BJ (cell line): ENCODE measurements around the gene SLC39A11. TPM values are rescaled to one million over a fixed set of nuclear protein-coding genes. Genes with fewer than 3 reads are reported as not detected.

Source experiments
- CTCF ChIA-PET: fragments of 350-600 bp; formaldehyde crosslinking; extraction: SDS; loops from one replicate; lab custom pipeline; 2021; ENCODE audit warnings: antibody characterized with exemption, inconsistent platforms; lab: Yijun Ruan, JAX
- POLR2A ChIA-PET: fragments of 300-600 bp; sonication (Branson Sonifier 250); formaldehyde crosslinking; extraction: SDS; loops from one replicate; lab custom pipeline; 2021; ENCODE audit warnings: antibody characterized with exemption; lab: Charles Lee
- DNase-seq: peaks from one replicate; pipeline ENCODE4 v3.0.0-alpha.2; 2011; ENCODE audit warnings: low read depth
- H3K27me3 ChIP-seq: 2 replicates; pipeline ENCODE4 v1.6.0; 2011; ENCODE audit warnings: low read length; ENCODE audit not compliant: control insufficient read depth, insufficient read depth
- H3K36me3 ChIP-seq: 2 replicates; pipeline ENCODE4 v1.5.1; 2011; ENCODE audit warnings: low read length; ENCODE audit not compliant: control insufficient read depth, insufficient read depth
- H3K4me3 ChIP-seq: 2 replicates; pipeline ENCODE4 v1.5.1; 2011; ENCODE audit warnings: low read depth, mild to moderate bottlenecking, control low read depth, low read length
- polyA plus RNA-seq: library from polyadenylated mRNA; depleted of rRNA; stranded (reverse); fragments of >200 nt; gene quantifications from 2 replicates; pipeline ENCODE4 v1.2.3, GENCODE V29; 2011
- TF ChIP-seq, protein P1 (sequence below): IDR thresholded peaks from 2 replicates; pipeline ENCODE4 v1.5.1; 2011; ENCODE audit warnings: low read depth, mild to moderate bottlenecking, control low read depth, inconsistent platforms, low read length, moderate library complexity; ENCODE audit not compliant: insufficient read depth

SLC39A11 gene
- polyA plus RNA-seq, 1 experiment: 20.9 TPM

DNA sequence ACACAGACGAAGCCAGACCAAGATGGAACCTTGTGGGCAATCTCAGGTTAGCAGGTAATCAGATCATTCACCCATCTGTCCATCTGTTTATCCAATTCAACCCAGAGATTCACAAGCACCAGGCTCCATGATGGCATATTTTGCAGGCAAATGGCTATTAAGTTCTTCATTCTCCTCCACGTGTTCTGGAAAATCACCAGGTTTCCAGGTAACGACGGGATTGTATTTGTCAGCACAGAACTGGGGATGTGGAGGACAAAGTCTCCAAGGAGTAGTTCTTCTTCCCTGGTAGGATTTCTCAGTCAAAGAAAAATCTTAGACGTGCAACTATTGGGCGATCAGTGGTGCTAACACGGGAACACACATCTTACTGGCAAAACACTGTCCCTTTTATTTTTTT lies 368.8 kb downstream of the SLC39A11 start:
- no peak for DNase-seq
- no peaks in the 10 kb centered on the region for H3K27me3 ChIP-seq
- ChIA-PET CTCF (interaction anchor here (0.7 to 6.7 kb wide), 11 partner anchors 11 to 646 kb away, joined by 3 to 184 read pairs (median 13); no protein-coding TSS in a partner anchor), POLR2A (no interaction called here)
- no peak overlapping the region for H3K4me3 ChIP-seq
- H3K36me3 ChIP-seq: no peaks in the 10 kb centered on the region
- TF ChIP-seq, protein P1, sequence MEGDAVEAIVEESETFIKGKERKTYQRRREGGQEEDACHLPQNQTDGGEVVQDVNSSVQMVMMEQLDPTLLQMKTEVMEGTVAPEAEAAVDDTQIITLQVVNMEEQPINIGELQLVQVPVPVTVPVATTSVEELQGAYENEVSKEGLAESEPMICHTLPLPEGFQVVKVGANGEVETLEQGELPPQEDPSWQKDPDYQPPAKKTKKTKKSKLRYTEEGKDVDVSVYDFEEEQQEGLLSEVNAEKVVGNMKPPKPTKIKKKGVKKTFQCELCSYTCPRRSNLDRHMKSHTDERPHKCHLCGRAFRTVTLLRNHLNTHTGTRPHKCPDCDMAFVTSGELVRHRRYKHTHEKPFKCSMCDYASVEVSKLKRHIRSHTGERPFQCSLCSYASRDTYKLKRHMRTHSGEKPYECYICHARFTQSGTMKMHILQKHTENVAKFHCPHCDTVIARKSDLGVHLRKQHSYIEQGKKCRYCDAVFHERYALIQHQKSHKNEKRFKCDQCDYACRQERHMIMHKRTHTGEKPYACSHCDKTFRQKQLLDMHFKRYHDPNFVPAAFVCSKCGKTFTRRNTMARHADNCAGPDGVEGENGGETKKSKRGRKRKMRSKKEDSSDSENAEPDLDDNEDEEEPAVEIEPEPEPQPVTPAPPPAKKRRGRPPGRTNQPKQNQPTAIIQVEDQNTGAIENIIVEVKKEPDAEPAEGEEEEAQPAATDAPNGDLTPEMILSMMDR: no peak

DNA sequence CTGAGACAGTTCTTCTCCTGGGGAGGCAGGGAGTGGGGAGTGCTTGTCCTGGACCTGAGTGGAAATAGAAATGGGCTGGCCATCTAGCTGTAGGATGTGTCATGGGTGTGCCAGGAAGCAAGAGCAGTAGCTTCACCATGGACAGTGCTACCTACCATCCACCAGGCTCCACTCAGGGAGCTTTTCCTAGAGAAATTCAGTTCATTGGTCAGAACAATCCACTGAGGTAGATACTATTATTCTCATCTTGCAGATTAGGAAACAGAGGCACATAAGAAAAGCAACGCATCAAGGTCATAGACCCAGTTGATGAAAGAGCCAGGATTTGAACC lies 372.0 kb downstream of the SLC39A11 start:
- CTCF ChIA-PET: interaction anchor here (1.4 to 6.2 kb wide), 3 partner anchors 158 to 164 kb away, joined by 4 to 40 read pairs (median 17); no protein-coding TSS in a partner anchor
- H3K27me3 ChIP-seq: no peaks in the 10 kb centered on the region
- POLR2A ChIA-PET: no interaction called here
- no peaks in the 10 kb centered on the region for H3K36me3 ChIP-seq
- TF ChIP-seq, protein P1: no peak
- no peak overlapping the region for H3K4me3 ChIP-seq
- DNase-seq: no peak

DNA sequence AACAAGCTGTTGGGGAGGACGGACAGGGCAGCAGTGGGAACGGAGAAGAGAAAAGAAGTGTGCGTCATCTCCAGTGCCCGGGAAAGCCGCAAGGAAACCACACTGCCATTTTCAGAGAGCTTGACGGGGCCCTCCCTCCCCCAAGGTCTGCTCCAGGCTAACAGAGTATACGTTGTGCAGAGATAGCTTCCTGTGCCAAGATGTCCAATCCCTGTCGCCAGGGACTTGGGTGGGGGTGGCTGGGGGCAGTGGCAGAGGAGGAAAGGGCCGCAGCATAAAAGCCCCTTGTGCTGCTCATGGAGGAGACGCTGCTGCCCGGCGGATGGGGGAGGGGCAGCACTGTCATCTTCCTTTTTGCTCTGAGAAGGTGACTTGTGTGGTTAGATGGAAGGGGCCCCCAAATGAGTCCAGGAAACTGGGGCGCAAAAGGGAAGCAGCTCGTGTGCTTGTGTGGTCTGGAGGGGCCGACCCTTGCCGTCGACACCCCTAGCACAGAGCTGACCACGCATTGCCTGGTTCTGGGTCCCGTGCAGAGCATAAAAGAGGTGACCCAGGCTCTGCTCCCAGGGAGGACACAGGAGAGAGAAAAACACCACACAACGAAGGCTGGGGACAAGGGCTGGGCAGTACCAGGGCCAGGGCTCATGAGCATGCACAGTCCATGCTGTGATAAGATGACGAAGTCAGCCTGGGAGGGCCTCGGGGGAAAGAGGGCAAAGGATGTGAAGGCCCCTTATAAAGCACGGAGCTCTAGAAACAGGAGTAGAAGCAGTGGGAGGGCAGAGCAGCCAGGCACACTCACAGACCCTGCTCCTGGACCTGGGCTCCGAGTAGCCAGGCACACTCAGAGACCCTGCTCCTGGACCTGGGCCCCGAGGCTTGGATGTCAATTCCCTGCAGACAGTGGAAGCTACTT lies 372.7 kb downstream of the SLC39A11 start:
- Histone ChIP-seq H3K4me3 (no peak overlapping the region), H3K36me3 (no peaks in the 10 kb centered on the region), H3K27me3 (no peaks in the 10 kb centered on the region)
- POLR2A ChIA-PET: no interaction called here
- TF ChIP-seq, protein P1: no peak
- DNase-seq: no peak
- CTCF ChIA-PET: interaction anchor here (1.4 to 6.2 kb wide), 3 partner anchors 157 to 163 kb away, joined by 4 to 40 read pairs (median 17); no protein-coding TSS in a partner anchor

DNA sequence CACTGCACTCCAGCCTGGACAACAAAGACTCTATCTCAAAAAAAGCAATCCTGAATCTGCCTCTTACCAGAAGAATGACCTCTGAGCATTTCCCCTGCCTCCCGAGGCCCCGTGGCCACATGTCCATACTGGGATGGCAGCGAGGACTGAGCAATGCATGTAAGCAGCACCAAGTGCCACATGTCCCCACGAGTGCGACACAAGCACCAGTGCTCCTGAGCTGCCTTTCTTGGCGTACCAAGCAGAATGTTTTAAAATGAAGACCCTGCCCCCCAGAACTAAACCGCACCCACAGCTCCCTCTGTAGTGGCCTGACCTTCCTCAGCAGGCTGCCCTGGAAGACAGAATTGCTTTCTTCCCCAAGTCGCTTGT lies 373.3 kb downstream of the SLC39A11 start:
- Histone ChIP-seq H3K36me3 (no peaks in the 10 kb centered on the region), H3K27me3 (no peaks in the 10 kb centered on the region), H3K4me3 (no peak overlapping the region)
- ChIA-PET POLR2A (no interaction called here), CTCF (interaction anchor here (3.2 to 6.2 kb wide), 2 partner anchors 159 to 162 kb away, joined by 17 to 40 read pairs; no protein-coding TSS in a partner anchor)
- no peak for DNase-seq
- TF ChIP-seq, protein P1: no peak

DNA sequence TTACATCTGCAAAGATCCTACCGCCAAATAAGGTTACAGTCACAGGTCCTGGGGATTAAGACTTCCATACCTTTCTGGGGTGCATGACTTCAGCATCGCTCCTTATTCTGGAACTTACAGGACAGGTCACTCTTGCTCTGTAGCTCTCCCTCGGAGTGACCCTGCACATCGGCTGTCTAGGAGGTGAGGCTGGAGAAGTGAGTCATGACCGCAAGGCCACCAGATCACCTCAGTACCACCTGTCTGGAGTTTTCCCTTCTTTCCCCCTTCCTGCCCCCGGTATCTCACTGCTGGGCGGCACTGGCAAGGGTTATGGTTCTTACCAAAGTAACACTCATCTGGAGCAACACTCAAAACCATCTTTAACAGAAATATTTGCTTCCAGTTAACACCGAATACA lies 374.8 kb downstream of the SLC39A11 start:
- no peak overlapping the region for H3K4me3 ChIP-seq
- no peaks in the 10 kb centered on the region for H3K27me3 ChIP-seq
- ChIA-PET POLR2A (no interaction called here), CTCF (interaction anchor here (0.6 to 6.2 kb wide), 6 partner anchors 8 to 537 kb away, joined by 3 to 40 read pairs (median 6); no protein-coding TSS in a partner anchor)
- TF ChIP-seq, protein P1: no peak
- no peak for DNase-seq
- no peaks in the 10 kb centered on the region for H3K36me3 ChIP-seq
